HL-60 (cell line): ENCODE data around the gene NOS1AP.
"Not testable (repeated sequence)": the region's sequence is repeated elsewhere in the genome, so short reads cannot be mapped to it uniquely, and the experiment has no call there.

Experiments
- DNase-seq, 2 experiments: peaks; one replicate each; pipeline ENCODE4 v3.0.0-alpha.2; 2010 to 2020; ENCODE audit warnings: low read depth in 1 of 2, low spot score in 1 of 2
- H3K27ac ChIP-seq: fragments of 250-450 bp; sonication (Bioruptor Pico); replicated peaks from 2 replicates; pipeline ENCODE4 v1.5.1; 2020; ENCODE audit warnings: mild to moderate bottlenecking, moderate library complexity
- H3K27me3 ChIP-seq: fragments of 250-450 bp; sonication (Bioruptor Pico); 2 replicates; pipeline ENCODE4 v1.5.1; 2021; ENCODE audit warnings: mild to moderate bottlenecking, moderate library complexity; ENCODE audit not compliant: insufficient read depth, poor library complexity, severe bottlenecking
- H3K4me3 ChIP-seq: replicated peaks from 2 replicates; pipeline ENCODE4 v1.5.1; 2011; ENCODE audit warnings: mild to moderate bottlenecking, control low read depth, low read length; ENCODE audit not compliant: insufficient read depth
- GABPA ChIP-seq: IDR thresholded peaks from 2 replicates; pipeline ENCODE4 v1.6.1; 2012; ENCODE audit warnings: low read depth
- POLR2AphosphoS5 ChIP-seq: IDR thresholded peaks from 2 replicates; pipeline ENCODE4 v1.6.1; 2012; ENCODE audit warnings: low read depth
- SPI1 ChIP-seq: IDR thresholded peaks from 2 replicates; pipeline ENCODE4 v1.6.1; 2012; ENCODE audit warnings: low read depth, mild to moderate bottlenecking, borderline replicate concordance
- TF ChIP-seq, protein P1 (sequence below): IDR thresholded peaks from one replicate; pipeline ENCODE4 v1.5.1; 2011; ENCODE audit warnings: low read length, control low read depth, inconsistent platforms; ENCODE audit not compliant: insufficient read depth
- TF ChIP-seq, protein P2 (sequence below): IDR thresholded peaks from 2 replicates; pipeline ENCODE4 v1.6.1; 2012; ENCODE audit warnings: low read depth; ENCODE audit not compliant: insufficient replicate concordance

Gene NOS1AP

DNA sequence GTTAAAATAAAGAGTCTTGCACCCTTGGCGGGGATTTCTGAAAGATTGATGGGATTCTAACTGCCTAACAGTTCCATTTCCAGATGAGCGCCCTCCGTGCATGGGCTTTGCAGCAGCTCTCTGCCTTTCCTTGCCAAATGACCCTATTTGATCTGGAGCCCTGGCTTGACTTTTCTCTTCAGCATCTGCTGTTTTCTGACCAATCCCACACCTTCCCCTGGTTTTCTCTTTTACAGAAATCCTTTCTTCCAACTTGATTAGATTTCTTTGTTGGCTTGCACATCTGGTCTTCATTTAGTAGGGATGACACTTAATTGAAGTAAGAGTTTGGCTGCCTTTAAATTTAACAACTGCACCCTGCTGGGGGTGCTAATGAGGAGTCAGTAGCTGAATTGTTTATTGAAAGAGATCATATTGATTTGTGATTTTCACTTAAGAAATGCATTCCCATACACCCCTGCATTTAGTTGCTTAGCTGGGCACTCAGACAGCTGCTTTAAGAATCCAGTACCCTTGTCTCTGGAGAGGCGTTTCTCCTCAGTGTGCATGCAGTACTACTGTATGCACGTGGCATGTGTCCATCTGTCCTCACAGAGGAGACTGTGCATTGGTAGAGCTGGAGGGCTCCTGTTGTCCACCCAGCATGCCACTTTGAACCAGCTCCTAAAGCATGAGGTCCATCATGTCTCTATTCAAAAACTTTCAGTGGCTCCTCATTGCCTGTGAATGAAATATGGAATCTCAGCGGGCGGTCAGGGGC, 99.7 kb downstream of the NOS1AP start:
- TF ChIP-seq, protein P1, sequence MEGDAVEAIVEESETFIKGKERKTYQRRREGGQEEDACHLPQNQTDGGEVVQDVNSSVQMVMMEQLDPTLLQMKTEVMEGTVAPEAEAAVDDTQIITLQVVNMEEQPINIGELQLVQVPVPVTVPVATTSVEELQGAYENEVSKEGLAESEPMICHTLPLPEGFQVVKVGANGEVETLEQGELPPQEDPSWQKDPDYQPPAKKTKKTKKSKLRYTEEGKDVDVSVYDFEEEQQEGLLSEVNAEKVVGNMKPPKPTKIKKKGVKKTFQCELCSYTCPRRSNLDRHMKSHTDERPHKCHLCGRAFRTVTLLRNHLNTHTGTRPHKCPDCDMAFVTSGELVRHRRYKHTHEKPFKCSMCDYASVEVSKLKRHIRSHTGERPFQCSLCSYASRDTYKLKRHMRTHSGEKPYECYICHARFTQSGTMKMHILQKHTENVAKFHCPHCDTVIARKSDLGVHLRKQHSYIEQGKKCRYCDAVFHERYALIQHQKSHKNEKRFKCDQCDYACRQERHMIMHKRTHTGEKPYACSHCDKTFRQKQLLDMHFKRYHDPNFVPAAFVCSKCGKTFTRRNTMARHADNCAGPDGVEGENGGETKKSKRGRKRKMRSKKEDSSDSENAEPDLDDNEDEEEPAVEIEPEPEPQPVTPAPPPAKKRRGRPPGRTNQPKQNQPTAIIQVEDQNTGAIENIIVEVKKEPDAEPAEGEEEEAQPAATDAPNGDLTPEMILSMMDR = no peak
- TF ChIP-seq, protein P2, sequence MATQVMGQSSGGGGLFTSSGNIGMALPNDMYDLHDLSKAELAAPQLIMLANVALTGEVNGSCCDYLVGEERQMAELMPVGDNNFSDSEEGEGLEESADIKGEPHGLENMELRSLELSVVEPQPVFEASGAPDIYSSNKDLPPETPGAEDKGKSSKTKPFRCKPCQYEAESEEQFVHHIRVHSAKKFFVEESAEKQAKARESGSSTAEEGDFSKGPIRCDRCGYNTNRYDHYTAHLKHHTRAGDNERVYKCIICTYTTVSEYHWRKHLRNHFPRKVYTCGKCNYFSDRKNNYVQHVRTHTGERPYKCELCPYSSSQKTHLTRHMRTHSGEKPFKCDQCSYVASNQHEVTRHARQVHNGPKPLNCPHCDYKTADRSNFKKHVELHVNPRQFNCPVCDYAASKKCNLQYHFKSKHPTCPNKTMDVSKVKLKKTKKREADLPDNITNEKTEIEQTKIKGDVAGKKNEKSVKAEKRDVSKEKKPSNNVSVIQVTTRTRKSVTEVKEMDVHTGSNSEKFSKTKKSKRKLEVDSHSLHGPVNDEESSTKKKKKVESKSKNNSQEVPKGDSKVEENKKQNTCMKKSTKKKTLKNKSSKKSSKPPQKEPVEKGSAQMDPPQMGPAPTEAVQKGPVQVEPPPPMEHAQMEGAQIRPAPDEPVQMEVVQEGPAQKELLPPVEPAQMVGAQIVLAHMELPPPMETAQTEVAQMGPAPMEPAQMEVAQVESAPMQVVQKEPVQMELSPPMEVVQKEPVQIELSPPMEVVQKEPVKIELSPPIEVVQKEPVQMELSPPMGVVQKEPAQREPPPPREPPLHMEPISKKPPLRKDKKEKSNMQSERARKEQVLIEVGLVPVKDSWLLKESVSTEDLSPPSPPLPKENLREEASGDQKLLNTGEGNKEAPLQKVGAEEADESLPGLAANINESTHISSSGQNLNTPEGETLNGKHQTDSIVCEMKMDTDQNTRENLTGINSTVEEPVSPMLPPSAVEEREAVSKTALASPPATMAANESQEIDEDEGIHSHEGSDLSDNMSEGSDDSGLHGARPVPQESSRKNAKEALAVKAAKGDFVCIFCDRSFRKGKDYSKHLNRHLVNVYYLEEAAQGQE = no peak
- TF ChIP-seq GABPA (no peak), POLR2AphosphoS5 (no peak), SPI1 (no peak)
- Histone ChIP-seq H3K4me3 (no peak overlapping the region), H3K27me3 (no peaks in the 10 kb centered on the region), H3K27ac (no peak overlapping the region)
- no peak for DNase-seq

DNA sequence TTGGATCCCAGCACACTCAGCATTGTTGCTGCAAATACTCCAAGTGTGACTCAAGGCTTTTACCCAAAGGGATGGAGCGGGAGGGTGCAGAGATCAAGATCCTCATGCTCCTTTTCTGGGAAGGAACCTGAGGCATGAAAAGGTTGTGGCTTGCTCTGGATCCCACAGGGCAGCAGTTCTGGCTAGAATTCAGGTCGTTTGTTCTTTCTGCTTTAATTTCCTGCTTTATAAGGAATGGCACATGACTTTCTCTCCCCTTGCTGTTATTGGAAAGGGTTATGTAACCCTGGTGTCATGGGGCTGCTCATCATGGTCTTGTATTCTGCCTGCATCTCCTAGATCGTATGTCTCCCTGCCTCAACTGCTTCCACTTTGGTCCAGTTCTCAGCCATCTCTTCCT, 101.6 kb downstream of the NOS1AP start:
- no peak for TF ChIP-seq SPI1
- no peak for TF ChIP-seq POLR2AphosphoS5
- TF ChIP-seq, protein P1 = no peak
- TF ChIP-seq GABPA = no peak
- TF ChIP-seq, protein P2 = no peak
- H3K27me3 ChIP-seq = no peaks in the 10 kb centered on the region
- DNase-seq = no peak
- H3K27ac ChIP-seq = no peak overlapping the region
- no peak overlapping the region for H3K4me3 ChIP-seq

DNA sequence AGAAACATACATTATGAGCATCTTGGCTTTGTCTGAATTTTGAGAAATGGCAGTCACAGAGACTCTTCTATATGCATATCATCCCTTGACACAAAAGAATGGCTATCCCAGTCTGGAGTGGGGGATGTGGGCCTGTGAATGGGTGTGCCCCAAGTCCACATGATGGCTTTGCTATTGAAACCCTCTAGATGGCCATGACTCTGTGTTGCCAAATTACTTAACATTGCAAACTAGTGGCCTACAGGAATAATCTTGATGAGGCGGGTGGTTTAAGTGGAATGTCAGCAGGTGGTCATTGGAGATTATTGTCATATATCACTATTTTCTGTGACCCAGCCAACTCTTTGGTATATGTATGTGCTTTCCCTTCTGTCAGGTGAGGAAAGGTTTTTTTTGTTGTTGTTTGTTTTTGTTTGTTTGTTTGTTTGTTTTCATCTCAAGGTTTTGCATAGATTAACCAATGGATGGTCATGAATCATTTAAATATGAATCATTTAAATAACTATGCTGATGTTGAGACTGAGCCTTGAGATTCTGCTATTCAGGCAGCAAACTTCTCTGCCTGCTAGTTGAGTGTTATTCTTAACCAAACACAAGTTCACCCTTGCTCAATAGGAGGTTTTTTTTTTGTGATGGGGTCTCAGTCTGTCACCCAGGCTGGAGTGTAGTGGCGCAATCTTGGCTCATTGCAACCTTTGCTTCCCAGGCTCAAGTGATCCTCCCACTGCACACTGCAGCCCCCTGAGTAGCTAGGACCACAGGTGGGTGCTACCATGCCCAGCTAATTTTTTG, 103.0 kb downstream of the NOS1AP start:
- Histone ChIP-seq H3K4me3 (no peak overlapping the region), H3K27ac (no peak overlapping the region), H3K27me3 (no peaks in the 10 kb centered on the region)
- no peak for DNase-seq
- TF ChIP-seq POLR2AphosphoS5 = no peak
- no peak for TF ChIP-seq GABPA
- TF ChIP-seq, protein P1 = no peak
- TF ChIP-seq, protein P2 = no peak
- TF ChIP-seq SPI1 = no peak

DNA sequence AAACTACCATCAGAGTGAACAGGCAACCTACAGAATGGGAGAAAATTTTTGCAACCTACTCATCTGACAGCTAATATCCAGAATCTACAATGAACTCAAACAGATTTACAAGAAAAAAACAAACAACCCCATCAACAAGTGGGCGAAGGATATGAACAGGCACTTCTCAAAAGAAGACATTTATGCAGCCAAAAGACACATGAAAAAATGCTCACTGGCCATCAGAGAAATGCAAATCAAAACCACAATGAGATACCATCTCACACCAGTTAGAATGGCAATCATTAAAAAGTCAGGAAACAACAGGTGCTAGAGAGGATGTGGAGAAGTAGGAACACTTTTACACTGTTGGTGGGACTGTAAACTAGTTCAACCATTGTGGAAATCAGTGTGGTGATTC, 104.1 kb downstream of the NOS1AP start:
- not testable (repeated sequence) for H3K4me3 ChIP-seq, H3K27ac ChIP-seq, H3K27me3 ChIP-seq, DNase-seq

DNA sequence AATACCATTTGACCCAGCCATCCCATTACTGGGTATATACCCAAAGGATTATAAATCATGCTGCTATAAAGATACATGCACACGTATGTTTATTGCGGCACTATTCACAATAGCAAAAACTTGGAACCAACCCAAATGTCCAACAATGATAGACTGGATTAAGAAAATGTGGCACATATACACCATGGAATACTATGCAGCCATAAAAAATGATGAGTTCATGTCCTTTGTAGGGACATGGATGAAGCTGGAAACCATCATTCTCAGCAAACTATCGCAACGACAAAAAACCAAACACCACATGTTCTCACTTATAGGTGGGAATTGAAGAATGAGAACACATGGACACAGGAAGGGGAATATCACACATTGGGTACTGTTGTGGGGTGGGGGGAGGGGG, 104.5 kb downstream of the NOS1AP start:
- H3K4me3 ChIP-seq, DNase-seq, H3K27ac ChIP-seq, H3K27me3 ChIP-seq: not testable (repeated sequence)
